Right renal pelvis (tissue), 4 donors: ENCODE measurements around the gene MYLK4. TPM values are rescaled to one million over a fixed set of nuclear protein-coding genes. Genes with fewer than 3 reads are reported as not detected.
"Not testable (repeated sequence)": the region's sequence is repeated elsewhere in the genome, so short reads cannot be mapped to it uniquely, and the experiment has no call there.

ENCODE experiments used
- DNase-seq, 4 donors: peaks; one replicate each; pipeline ENCODE4 v3.0.0-alpha.2; 2013; ENCODE audit warnings: low read depth in 4 of 4, low spot score in 3 of 4, missing footprints in 1 of 4
- polyA plus RNA-seq, 4 donors: library from polyadenylated mRNA; unstranded; fragments of 120-200 nt; gene quantifications; one replicate each; pipeline ENCODE4 v1.2.1, GENCODE V29; 2013; ENCODE audit not compliant: insufficient read length in 4 of 4

MYLK4 gene
- polyA plus RNA-seq, 4 donors, result 0.87 to 2.0 (median 1.3) TPM

- DNase-seq, result no peak
These were observed 29.5 kb upstream of the MYLK4 start for GRCh38 chr6:2780102-2780737.

GRCh38 chr6:2777249-2777648, 26.5 kb upstream of the MYLK4 start:
- DNase-seq, result no peak

- no peak for DNase-seq
These were observed 24.3 kb upstream of the MYLK4 start for GRCh38 chr6:2775003-2775402.

GRCh38 chr6:2773449-2773848, 22.7 kb upstream of the MYLK4 start:
- no peak for DNase-seq

GRCh38 chr6:2772840-2773239, 22.1 kb upstream of the MYLK4 start:
- no peak for DNase-seq

- no peak for DNase-seq
These were observed 20.4 kb upstream of the MYLK4 start for GRCh38 chr6:2771079-2771478.

- DNase-seq, result no peak
These were observed 19.4 kb upstream of the MYLK4 start for GRCh38 chr6:2770171-2770570.

- no peak for DNase-seq
These were observed 18.0 kb upstream of the MYLK4 start for GRCh38 chr6:2768696-2769095.

- no peak for DNase-seq
These were observed 17.2 kb upstream of the MYLK4 start for GRCh38 chr6:2767657-2768524.

- DNase-seq, result no peak
These were observed 16.3 kb upstream of the MYLK4 start for GRCh38 chr6:2766767-2767656.

- DNase-seq, result peak in 1 of 4 donors; percentile 35
These were observed 15.4 kb upstream of the MYLK4 start for GRCh38 chr6:2765896-2766766.

- DNase-seq, result peak; percentile 93 to 98 (median 97)
These were observed 14.6 kb upstream of the MYLK4 start, which contains the start of gene WRNIP1 for GRCh38 chr6:2765166-2765895. Gene WRNIP1 (plus strand): TSS chr6:2765393. CDS start chr6:2765623, 230 bp downstream.

- DNase-seq, result peak in 1 of 4 donors; percentile 36
These were observed 14.0 kb upstream of the MYLK4 start for GRCh38 chr6:2764610-2765165.

GRCh38 chr6:2763876-2764540, 13.3 kb upstream of the MYLK4 start:
- DNase-seq, result no peak

- DNase-seq, result no peak
These were observed 12.7 kb upstream of the MYLK4 start for GRCh38 chr6:2763345-2763841.

- not testable (repeated sequence) for DNase-seq
These were observed 12.1 kb upstream of the MYLK4 start for GRCh38 chr6:2762868-2763267.

- no peak for DNase-seq
These were observed 10.4 kb upstream of the MYLK4 start for GRCh38 chr6:2760882-2761842.
